GM06990 (cell line): ENCODE results near the gene PRKG1.
A peak's percentile ranks its signal among the peaks of the same experiment; 100 is the strongest.

Experiments used
- DNase-seq: peaks from one replicate; pipeline ENCODE4 v3.0.0-alpha.2; 2011; ENCODE audit not compliant: insufficient read length; ENCODE audit errors: extremely low read depth
- H3K27me3 ChIP-seq: replicated peaks from 2 replicates; pipeline ENCODE4 v1.6.0; 2011; ENCODE audit warnings: low read length; ENCODE audit not compliant: control insufficient read depth, insufficient read depth
- H3K36me3 ChIP-seq: 2 replicates; pipeline ENCODE4 v1.5.1; 2011; ENCODE audit warnings: low read length; ENCODE audit not compliant: control insufficient read depth, insufficient read depth
- H3K4me3 ChIP-seq: replicated peaks from 2 replicates; pipeline ENCODE4 v1.5.1; 2011; ENCODE audit warnings: low read depth, mild to moderate bottlenecking, control low read depth, low read length
- CTCF ChIP-seq: IDR thresholded peaks from 2 replicates; pipeline ENCODE4 v1.5.1; 2011; ENCODE audit warnings: low read length, control low read depth, mild to moderate bottlenecking, inconsistent platforms; ENCODE audit not compliant: insufficient read depth, poor library complexity, severe bottlenecking

The PRKG1 gene

GRCh38 chr10:51406581-51406980, 332.3 kb downstream of the PRKG1 start:
- DNase-seq: no peak
- H3K27me3 ChIP-seq: no peaks in the 10 kb centered on the region
- TF ChIP-seq CTCF: no peak
- H3K4me3 ChIP-seq: no peak overlapping the region
- no peaks in the 10 kb centered on the region for H3K36me3 ChIP-seq

DNA sequence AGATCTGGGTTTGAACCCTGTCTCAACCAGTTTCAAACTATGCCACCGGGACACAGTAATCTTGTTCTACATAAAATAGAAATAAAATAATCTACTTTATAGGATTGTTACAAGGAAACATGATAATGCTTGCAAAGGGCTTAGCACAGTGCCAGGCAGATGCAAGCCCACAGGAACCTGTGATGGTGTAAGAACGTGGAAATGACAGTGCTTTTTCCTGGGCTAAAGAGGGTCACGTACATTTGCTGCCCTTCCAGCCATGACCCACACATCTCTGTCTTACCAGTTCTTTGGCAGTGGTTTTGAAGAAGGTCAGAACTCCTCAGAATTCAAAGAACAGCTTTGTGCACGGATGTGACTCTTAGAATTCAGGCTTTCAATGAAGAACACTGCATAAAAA, 342.2 kb downstream of the PRKG1 start:
- H3K27me3 ChIP-seq: no peaks in the 10 kb centered on the region
- no peak for DNase-seq
- TF ChIP-seq CTCF: no peak
- H3K4me3 ChIP-seq: no peak overlapping the region
- no peaks in the 10 kb centered on the region for H3K36me3 ChIP-seq

- TF ChIP-seq CTCF: no peak
- Histone ChIP-seq H3K4me3 (no peak overlapping the region), H3K27me3 (no peaks in the 10 kb centered on the region), H3K36me3 (no peaks in the 10 kb centered on the region)
- DNase-seq: no peak
Measured at GRCh38 chr10:51419196-51420093, 345.2 kb downstream of the PRKG1 start.

- DNase-seq: no peak
- H3K4me3 ChIP-seq: no peak overlapping the region
Measured at GRCh38 chr10:51421853-51422252, 347.6 kb downstream of the PRKG1 start.

DNA sequence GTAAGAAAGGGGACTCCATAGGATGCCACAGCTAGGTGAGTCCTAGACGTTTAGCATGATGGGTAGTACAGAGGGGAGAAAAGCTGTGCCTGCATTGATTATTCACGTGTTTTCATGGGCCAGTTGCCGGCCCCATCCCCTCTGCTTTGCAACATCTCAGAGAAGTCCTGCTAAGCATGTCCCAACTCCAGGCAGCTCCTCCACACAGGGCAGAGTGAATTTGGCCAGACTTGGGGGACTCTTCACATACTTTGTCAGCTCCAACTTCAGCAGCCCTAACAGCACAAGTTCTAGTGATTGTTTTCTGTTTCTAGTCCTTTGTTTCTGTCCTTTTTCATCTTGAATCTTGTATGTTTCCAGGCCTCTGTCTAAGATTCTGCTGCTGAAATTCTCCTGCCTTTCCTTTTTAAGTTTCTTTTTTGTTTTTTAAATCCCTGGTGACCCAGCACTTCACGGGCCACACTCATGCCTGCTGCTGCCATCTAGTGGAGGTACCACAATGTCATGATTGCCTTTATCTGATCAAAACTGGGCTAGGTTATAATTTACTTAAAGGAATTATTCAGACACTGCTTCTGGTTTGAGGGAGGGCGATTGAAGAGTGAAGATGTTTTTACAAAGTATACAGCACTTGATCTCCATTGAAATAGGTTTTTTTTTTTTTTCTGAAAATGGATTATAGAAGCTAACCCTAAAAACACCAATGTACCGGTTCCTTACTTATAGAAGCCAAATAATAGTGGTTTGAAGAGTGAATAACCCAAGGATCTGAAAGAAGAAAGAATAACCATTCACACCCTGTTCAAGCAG, 348.2 kb downstream of the PRKG1 start:
- H3K4me3 ChIP-seq: no peak overlapping the region
- DNase-seq: peak; percentile 0

More at GRCh38 chr10:51421853-51422252, 347.6 kb downstream of the PRKG1 start:
- no peak for TF ChIP-seq CTCF
- Histone ChIP-seq H3K36me3 (no peaks in the 10 kb centered on the region), H3K27me3 (no peaks in the 10 kb centered on the region)

More for the DNA sequence above, 348.2 kb downstream of the PRKG1 start:
- no peaks in the 10 kb centered on the region for H3K36me3 ChIP-seq
- H3K27me3 ChIP-seq: no peaks in the 10 kb centered on the region
- TF ChIP-seq CTCF: peak; percentile 79
